GM12874 (cell line): Measurements from ENCODE around the gene KIAA0040.

Experiments
- CTCF ChIP-seq: IDR thresholded peaks from 2 replicates; pipeline ENCODE4 v1.5.1; 2011; ENCODE audit warnings: low read depth, mild to moderate bottlenecking, control low read depth, low read length, moderate library complexity; ENCODE audit not compliant: insufficient read depth

Gene KIAA0040

GRCh38 chr1:175209493-175209921, 16.9 kb upstream of the KIAA0040 start:
- no peak for TF ChIP-seq CTCF

GRCh38 chr1:175208773-175209492, 16.4 kb upstream of the KIAA0040 start:
- TF ChIP-seq CTCF: no peak

- no peak for TF ChIP-seq CTCF
Observed at GRCh38 chr1:175207971-175208370, 15.4 kb upstream of the KIAA0040 start.

GRCh38 chr1:175206687-175207086, 14.1 kb upstream of the KIAA0040 start:
- TF ChIP-seq CTCF: no peak

- no peak for TF ChIP-seq CTCF
Observed at GRCh38 chr1:175204330-175204729, 11.8 kb upstream of the KIAA0040 start.

GRCh38 chr1:175203570-175204068, 11.0 kb upstream of the KIAA0040 start:
- TF ChIP-seq CTCF: no peak

GRCh38 chr1:175200678-175201521, 8.3 kb upstream of the KIAA0040 start:
- TF ChIP-seq CTCF: no peak
